Stimulated activated CD4-positive, alpha-beta T cell treated with anti-CD3 and anti-CD28 coated beads, TNF-alpha, amount 100 ng/mL, for 1 hour (primary cell): ENCODE data around the gene FTO.

Experiments
- DNase-seq, 3 donors: peaks; one replicate each; pipeline ENCODE4 v3.0.0-alpha.2; 2020; ENCODE audit warnings: low read depth in 3 of 3, low spot score in 1 of 3

The FTO gene

GRCh38 chr16:53780051-53780450, 76.1 kb downstream of the FTO start:
- no peak for DNase-seq

- DNase-seq: no peak
Observed at GRCh38 chr16:53781023-53781605, 77.2 kb downstream of the FTO start.

GRCh38 chr16:53782148-53782547, 78.2 kb downstream of the FTO start:
- no peak for DNase-seq

GRCh38 chr16:53784291-53784690, 80.3 kb downstream of the FTO start:
- DNase-seq: no peak

GRCh38 chr16:53785044-53785443, 81.1 kb downstream of the FTO start:
- DNase-seq: no peak

- no peak for DNase-seq
Observed at GRCh38 chr16:53785916-53786315, 82.0 kb downstream of the FTO start.

- DNase-seq: no peak
Observed at GRCh38 chr16:53787423-53787822, 83.5 kb downstream of the FTO start.

- DNase-seq: no peak
Observed at GRCh38 chr16:53789137-53789536, 85.2 kb downstream of the FTO start.

- no peak for DNase-seq
Observed at GRCh38 chr16:53792161-53792951, 88.4 kb downstream of the FTO start.

GRCh38 chr16:53803451-53803850, 99.5 kb downstream of the FTO start:
- no peak for DNase-seq

GRCh38 chr16:53803998-53804397, 100.0 kb downstream of the FTO start:
- DNase-seq: no peak

- DNase-seq: no peak
Observed at GRCh38 chr16:53804467-53804866, 100.5 kb downstream of the FTO start.

GRCh38 chr16:53805113-53805512, 101.2 kb downstream of the FTO start:
- no peak for DNase-seq

GRCh38 chr16:53805752-53806151, 101.8 kb downstream of the FTO start:
- DNase-seq: no peak

- no peak for DNase-seq
Observed at GRCh38 chr16:53809088-53809932, 105.4 kb downstream of the FTO start.

GRCh38 chr16:53812914-53813313, 109.0 kb downstream of the FTO start:
- DNase-seq: no peak

- no peak for DNase-seq
Observed at GRCh38 chr16:53814801-53815200, 110.8 kb downstream of the FTO start.

- no peak for DNase-seq
Observed at GRCh38 chr16:53816211-53816836, 112.4 kb downstream of the FTO start.

GRCh38 chr16:53817117-53817755, 113.3 kb downstream of the FTO start:
- DNase-seq: no peak

GRCh38 chr16:53817812-53818550, 114.0 kb downstream of the FTO start:
- no peak for DNase-seq
